ENCODE data around the gene SLC4A11.
"Not testable (repeated sequence)": the region's sequence is repeated elsewhere in the genome, so short reads cannot be mapped to it uniquely, and the experiment has no call there.

Gene SLC4A11

GRCh38 chr20:3199976-3200755 lies 38.8 kb downstream of the SLC4A11 start:
- no peak for DNase-seq

GRCh38 chr20:3199206-3199605 lies 39.8 kb downstream of the SLC4A11 start:
- DNase-seq: no peak

- DNase-seq: no peak
These were observed 43.3 kb downstream of the SLC4A11 start for GRCh38 chr20:3195590-3196237.

GRCh38 chr20:3194617-3195280 lies 44.2 kb downstream of the SLC4A11 start:
- DNase-seq: peak; percentile 88

- DNase-seq: no peak
These were observed 45.0 kb downstream of the SLC4A11 start for GRCh38 chr20:3193806-3194616.

GRCh38 chr20:3192226-3193015 lies 46.6 kb downstream of the SLC4A11 start:
- no peak for DNase-seq

GRCh38 chr20:3190681-3191111 lies 48.3 kb downstream of the SLC4A11 start:
- DNase-seq: no peak

- DNase-seq: no peak
These were observed 49.3 kb downstream of the SLC4A11 start for GRCh38 chr20:3189561-3190131.

GRCh38 chr20:3188823-3189413 lies 50.1 kb downstream of the SLC4A11 start:
- no peak for DNase-seq

GRCh38 chr20:3187861-3188260 lies 51.1 kb downstream of the SLC4A11 start:
- not testable (repeated sequence) for DNase-seq

- DNase-seq: peak; percentile 29
These were observed 54.9 kb downstream of the SLC4A11 start for GRCh38 chr20:3183896-3184612.

GRCh38 chr20:3182429-3182828 lies 56.6 kb downstream of the SLC4A11 start:
- DNase-seq: not testable (repeated sequence)

GRCh38 chr20:3181270-3181669 lies 57.7 kb downstream of the SLC4A11 start:
- DNase-seq: no peak

- no peak for DNase-seq
These were observed 58.7 kb downstream of the SLC4A11 start for GRCh38 chr20:3180319-3180718.

GRCh38 chr20:3177746-3178485 lies 61.1 kb downstream of the SLC4A11 start:
- DNase-seq: no peak

Measured in NCI-H510A (cell line).